HepG2 (cell line): ENCODE measurements around the gene RPP21. TPM values are rescaled to one million over a fixed set of nuclear protein-coding genes. Genes with fewer than 3 reads are reported as not detected.
A peak's percentile ranks its signal among the peaks of the same experiment; 100 is the strongest.

Source experiments
- AGO2 ChIP-seq: fragments of 200-400 bp; formaldehyde crosslinking; optimal IDR thresholded peaks from 2 replicates; pipeline ENCODE3; 2017; ENCODE audit warnings: mild to moderate bottlenecking, low read depth, low read length, moderate library complexity
- AHDC1 ChIP-seq: sonication (generic); formaldehyde crosslinking; IDR thresholded peaks from 2 replicates; pipeline ENCODE4 v1.5.1; 2020; ENCODE audit warnings: mild to moderate bottlenecking, missing genetic modification reagents, borderline replicate concordance
- E2F5 ChIP-seq: sonication (generic); formaldehyde crosslinking; conservative IDR thresholded peaks from 2 replicates; pipeline ENCODE4 v1.4.0; 2020; ENCODE audit warnings: missing genetic modification reagents
- GATAD1 ChIP-seq: IDR thresholded peaks from 2 replicates; pipeline ENCODE4 v1.6.1; 2016; ENCODE audit warnings: missing genetic modification reagents, missing compliant biosample characterization
- MATR3 ChIP-seq: sonication (generic); formaldehyde crosslinking; IDR thresholded peaks from 2 replicates; pipeline ENCODE4 v1.4.0; 2020; ENCODE audit warnings: missing genetic modification reagents
- MYC ChIP-seq: sonication (generic); formaldehyde crosslinking; IDR thresholded peaks from 2 replicates; pipeline ENCODE4 v1.9.0; 2021; ENCODE audit warnings: missing genetic modification reagents, borderline replicate concordance
- NAIF1 ChIP-seq: sonication (generic); formaldehyde crosslinking; IDR thresholded peaks from 2 replicates; pipeline ENCODE4 v1.5.0; 2020; ENCODE audit warnings: mild to moderate bottlenecking, missing genetic modification reagents, borderline replicate concordance
- PCBP1 ChIP-seq: fragments of 200-400 bp; formaldehyde crosslinking; IDR thresholded peaks from 2 replicates; pipeline ENCODE4 v1.6.1; 2017; ENCODE audit warnings: mild to moderate bottlenecking, low read depth, low read length, borderline replicate concordance
- SIX1 ChIP-seq: sonication (generic); formaldehyde crosslinking; IDR thresholded peaks from 2 replicates; pipeline ENCODE4 v1.4.0; 2020; ENCODE audit warnings: missing genetic modification reagents, borderline replicate concordance
- SP1 ChIP-seq, 2 experiments: fragments of 450-650 bp in 1 of 2; sonication (generic) in 1 of 2; formaldehyde crosslinking in 1 of 2; IDR thresholded peaks; 2 replicates each; pipeline versions ENCODE4 v1.4.0 to v1.6.1; 2016 to 2020; ENCODE audit warnings: missing genetic modification reagents in 1 of 2
- ZBTB37 ChIP-seq: sonication (generic); formaldehyde crosslinking; IDR thresholded peaks from 2 replicates; pipeline ENCODE4 v1.4.0; 2020; ENCODE audit warnings: mild to moderate bottlenecking, missing genetic modification reagents
- ZBTB42 ChIP-seq: sonication (generic); formaldehyde crosslinking; IDR thresholded peaks from 2 replicates; pipeline ENCODE4 v1.5.0; 2020; ENCODE audit warnings: mild to moderate bottlenecking, missing genetic modification reagents
- ZNF143 ChIP-seq: sonication (generic); formaldehyde crosslinking; IDR thresholded peaks from 2 replicates; pipeline ENCODE4 v1.4.0; 2020; ENCODE audit warnings: missing genetic modification reagents
- ZNF430 ChIP-seq: sonication (generic); formaldehyde crosslinking; IDR thresholded peaks from 2 replicates; pipeline ENCODE4 v1.9.0; 2021; ENCODE audit warnings: mild to moderate bottlenecking, missing genetic modification reagents
- ZNF432 ChIP-seq: sonication (generic); formaldehyde crosslinking; IDR thresholded peaks from 2 replicates; pipeline ENCODE4 v1.5.0; 2020; ENCODE audit warnings: missing genetic modification reagents, mild to moderate bottlenecking, borderline replicate concordance
- ZNF563 ChIP-seq: sonication (generic); formaldehyde crosslinking; IDR thresholded peaks from 2 replicates; pipeline ENCODE4 v1.8.0; 2022; ENCODE audit warnings: mild to moderate bottlenecking, moderate library complexity, missing genetic modification reagents
- ZNF720 ChIP-seq: sonication (generic); formaldehyde crosslinking; IDR thresholded peaks from 2 replicates; pipeline ENCODE4 v1.4.0; 2020; ENCODE audit warnings: missing genetic modification reagents
- ZXDC ChIP-seq: sonication (generic); formaldehyde crosslinking; IDR thresholded peaks from 2 replicates; pipeline ENCODE4 v1.5.0; 2020; ENCODE audit warnings: mild to moderate bottlenecking, missing genetic modification reagents
- polyA plus RNA-seq, 8 experiments: library from polyadenylated mRNA; depleted of rRNA in 3 of 8; stranded (reverse) in 7 of 8; unstranded in 1 of 8; fragments of >200 nt; fragmentation: Illumina TruSeq in 4 of 8; extraction: Trizol in 4 of 8; gene quantifications; 2 replicates each; pipeline versions ENCODE4 v1.2.1 to v1.2.3, GENCODE V29; 2011 to 2016; ENCODE audit warnings: low read depth in 4 of 8, missing spikeins in 1 of 8, mixed read lengths in 1 of 8; ENCODE audit not compliant: insufficient read depth in 1 of 8
- total RNA-seq, 5 experiments: library from RNA; depleted of rRNA; stranded (reverse); fragments of >200 nt; fragmentation: Illumina TruSeq; extraction: Trizol; gene quantifications; 2 replicates each; pipeline ENCODE4 v1.2.3, GENCODE V29; 2016; ENCODE audit warnings: low read depth in 1 of 5

Gene RPP21
- total and polyA plus RNA-seq, 2 of the 13 experiments (the other 11 are each of a cell fraction or from before 2014, with no cell fraction given) = 53.1 to 72.3 TPM

GRCh38 chr6:30344868-30345671 lies at the start of gene RPP21 (continued):
- no peak for TF ChIP-seq ZBTB37 (CRISPR knock-in tag)
- peak; percentile 62; the same call in 1 of the 2 replicates for TF ChIP-seq E2F5
- TF ChIP-seq ZNF563 (CRISPR knock-in tag) = peak; percentile 88
- TF ChIP-seq ZNF430 (CRISPR knock-in tag) = no peak
- TF ChIP-seq SP1 (IDR thresholded peaks at IDR 0.05) = no peak
- TF ChIP-seq SP1 (CRISPR knock-in tag; IDR thresholded peaks at IDR 0.05) = peak; percentile 88
- peak; percentile 93 for TF ChIP-seq AGO2
- peak; percentile 46; the same call in 1 of the 2 replicates for TF ChIP-seq AHDC1 (CRISPR knock-in tag)
- no peak for TF ChIP-seq MATR3 (CRISPR knock-in tag)
- TF ChIP-seq PCBP1 = 0 out of 2 replicates have a peak, but pooled peaks have one; percentile 46
- peak; percentile 96 for TF ChIP-seq MYC (CRISPR knock-in tag)
- peak; percentile 96 for TF ChIP-seq ZXDC (CRISPR knock-in tag)
- 0 out of 2 replicates have a peak, but pooled peaks have one; percentile 48 for TF ChIP-seq SIX1 (CRISPR knock-in tag)
- peak; percentile 87 for TF ChIP-seq GATAD1 (CRISPR knock-in tag)
- TF ChIP-seq ZBTB42 (CRISPR knock-in tag) = 0 out of 2 replicates have a peak, but pooled peaks have one; percentile 83
- peak; percentile 87 for TF ChIP-seq NAIF1 (CRISPR knock-in tag)
- peak; percentile 73 for TF ChIP-seq ZNF720 (CRISPR knock-in tag)
- no peak for TF ChIP-seq ZNF432
- TF ChIP-seq ZNF143 = peak; percentile 97
